ENCODE data around the gene CDCA3. TPM values are rescaled to one million over a fixed set of nuclear protein-coding genes. Genes with fewer than 3 reads are reported as not detected.
"Not testable (repeated sequence)": the region's sequence is repeated elsewhere in the genome, so short reads cannot be mapped to it uniquely, and the experiment has no call there.

The CDCA3 gene
- total RNA-seq, 5 donors from 2014 or later (not counting 1 experiment from before 2014, with no cell fraction given): 1.1 to 2.7 (median 2.0) TPM

DNA sequence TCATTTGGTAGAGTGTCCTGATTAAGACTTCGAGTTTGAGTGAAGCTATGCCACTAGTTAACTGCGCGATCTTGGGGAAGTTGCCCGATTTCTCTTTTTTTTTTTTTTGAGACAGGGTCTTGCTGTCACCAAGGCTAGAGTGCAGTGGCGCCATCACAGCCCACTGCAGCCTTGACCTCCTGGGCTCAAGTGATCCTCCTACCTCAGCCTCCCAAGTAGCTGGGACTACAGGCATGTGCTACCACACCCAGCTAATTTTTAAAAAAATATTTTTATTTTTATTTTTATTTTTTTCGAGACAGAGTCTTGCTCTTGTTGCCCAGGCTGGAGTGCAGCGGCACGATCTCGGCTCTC is 22.9 kb upstream of the CDCA3 start:
- H3K27ac ChIP-seq (ENCODE audit: low read length): peak overlapping the region; percentile 69
- 58% methylated on average over 7 of the region's 9 CpGs for WGBS (ENCODE audit: insufficient coverage)
- H3K9me3 Mint-ChIP-seq; H3K27me3 ChIP-seq (replicated peaks in 1 of 2; ENCODE audit: control insufficient read depth in 2 of 2, extremely low read depth in 1 of 2, insufficient read depth in 2 of 2, low read length in 1 of 2); ATAC-seq (replicated peaks in 1 of 4); H3K9me3 ChIP-seq; DNase-seq; H3K27me3 Mint-ChIP-seq: not testable (repeated sequence)
- Mint-ChIP-seq H3K4me1 (peaks cover 40 to 45% (median 42%) of the 10 kb centered on the region in 3 donors), H3K4me3 (peak overlapping the region; percentile 87 to 93 (median 89)), H3K36me3 (peaks cover 20% of the 10 kb centered on the region), H3K27ac (peak overlapping the region; percentile 85 to 87)
- ChIA-PET POLR2A (interaction anchor here (0.5 to 0.8 kb wide), 3 partner anchors 8 to 107 kb away, joined by 3 to 5 read pairs (median 4); no protein-coding TSS in a partner anchor), CTCF (interaction anchor here in 1 of 2 donors (1.9 to 3.3 kb wide), 3 partner anchors 17 to 144 kb away, joined by 9 to 58 read pairs (median 43); partner anchors contain the start of genes CDCA3, LPCAT3 and USP5)
- peaks cover 0 to 21% of the 10 kb centered on the region in 2 donors for H3K36me3 ChIP-seq (ENCODE audit: control insufficient read depth in 2 of 2, extremely low read depth in 1 of 2, insufficient read depth in 1 of 2, low read length in 1 of 2)
- H3K4me3 ChIP-seq (ENCODE audit: control insufficient read depth in 1 of 2, extremely low read depth in 1 of 2, low read length in 1 of 2): peak overlapping the region; percentile 58 to 85
- peaks cover 16 to 50% of the 10 kb centered on the region in 2 experiments for H3K4me1 ChIP-seq (ENCODE audit: control insufficient read depth in 1 of 2, extremely low read depth in 1 of 2, insufficient read depth in 2 of 2, low read length in 2 of 2)

DNA sequence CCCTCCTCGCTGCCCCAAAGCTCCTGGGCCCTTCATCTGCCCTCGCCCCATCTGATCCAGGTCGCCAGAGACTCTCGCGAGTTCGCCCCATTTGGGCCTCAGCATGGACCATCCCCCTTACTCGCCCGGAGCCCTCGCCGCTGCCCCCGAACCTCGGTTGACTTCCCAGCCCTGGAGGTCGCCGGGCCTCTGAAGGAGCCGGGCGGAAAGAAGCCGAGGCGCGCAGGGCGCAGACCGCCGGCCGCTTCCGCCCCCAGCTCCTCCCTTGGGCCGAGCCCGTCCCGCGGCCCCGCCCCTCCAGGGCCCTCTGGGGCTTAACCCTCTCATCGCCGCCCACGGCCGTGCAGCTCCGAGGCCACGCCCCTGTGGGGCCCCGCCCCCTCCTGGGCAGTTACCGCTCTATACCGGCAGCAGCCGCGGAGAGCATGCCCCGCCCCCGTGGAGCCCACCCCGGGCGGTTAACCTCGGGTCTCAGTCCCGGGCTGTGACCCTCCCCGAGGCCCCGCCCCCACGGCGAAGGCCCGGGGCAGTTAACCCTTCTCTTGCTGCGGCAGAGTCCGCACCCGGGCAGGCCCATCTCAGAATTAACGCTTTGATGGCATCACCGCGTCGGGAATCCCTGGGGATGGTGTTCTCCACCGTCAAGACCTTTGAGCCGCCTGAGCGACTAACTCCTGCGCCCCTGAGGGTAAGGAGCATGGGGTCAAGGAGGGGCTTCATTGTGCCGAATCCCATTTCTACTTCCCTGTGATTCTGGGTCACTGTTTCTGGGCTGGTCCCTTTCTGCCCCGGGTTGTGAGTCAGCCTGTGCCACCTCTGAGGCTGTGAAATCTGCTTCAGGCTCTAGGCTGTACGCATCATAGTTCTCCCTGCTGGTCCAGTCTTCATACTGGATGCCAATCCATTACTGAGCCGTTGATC is 22.3 kb upstream of the CDCA3 start, which contains the start of gene SPSB2:
SPSB2 (minus strand) TSS at position 210 of the 921 bp plus-strand sequence. CDS start 402 bp downstream, outside the sequence.
- Histone ChIP-seq H3K36me3 (ENCODE audit: control insufficient read depth in 2 of 2, extremely low read depth in 1 of 2, insufficient read depth in 1 of 2, low read length in 1 of 2) (peaks cover 0 to 21% of the 10 kb centered on the region in 2 donors), H3K27me3 (replicated peaks in 1 of 2; ENCODE audit: control insufficient read depth in 2 of 2, extremely low read depth in 1 of 2, insufficient read depth in 2 of 2, low read length in 1 of 2) (no peaks in the 10 kb centered on the region), H3K9me3 (no peaks in the 10 kb centered on the region), H3K4me3 (ENCODE audit: control insufficient read depth in 1 of 2, extremely low read depth in 1 of 2, low read length in 1 of 2) (peak within 1 kb of the TSS; percentile 77 to 94), H3K4me1 (ENCODE audit: control insufficient read depth in 1 of 2, extremely low read depth in 1 of 2, insufficient read depth in 2 of 2, low read length in 2 of 2) (peaks cover 19 to 56% of the 10 kb centered on the region in 2 experiments), H3K27ac (ENCODE audit: low read length) (peak within 1 kb of the TSS; percentile 69)
- peak; percentile 84 to 92 (median 86) for ATAC-seq (replicated peaks in 1 of 4)
- peak within 1 kb of the TSS; percentile 88 to 90 for H3K27ac Mint-ChIP-seq
- WGBS (ENCODE audit: insufficient coverage): under 1% methylated on average over 61 of the region's 66 CpGs
- peaks cover 23% of the 10 kb centered on the region for H3K36me3 Mint-ChIP-seq
- H3K27me3 Mint-ChIP-seq: no peaks in the 10 kb centered on the region
- peak; percentile 95 to 100 (median 98) for DNase-seq
- CTCF ChIA-PET: interaction anchor here (0.6 to 4.7 kb wide), 34 partner anchors 9 to 332 kb away, joined by 3 to 58 read pairs (median 4); partner anchors contain the start of genes LPCAT3 (in 2 of the 2), C12orf57 (in 1 of the 2), C1RL (in 1 of the 2) and CDCA3 (in 1 of the 2)
- peaks cover 46 to 51% (median 48%) of the 10 kb centered on the region in 3 donors for H3K4me1 Mint-ChIP-seq
- H3K9me3 Mint-ChIP-seq: no peaks in the 10 kb centered on the region
- POLR2A ChIA-PET: interaction anchor here (0.5 to 1.8 kb wide), 10 partner anchors 8 to 313 kb away, joined by 3 to 11 read pairs (median 3); partner anchors contain the start of genes C12orf57 (in 1 of the 2), CDCA3 (in 1 of the 2), RNU7-1 (in 1 of the 2) and USP5 (in 1 of the 2)
- peak within 1 kb of the TSS; percentile 87 to 93 (median 89) for H3K4me3 Mint-ChIP-seq

DNA sequence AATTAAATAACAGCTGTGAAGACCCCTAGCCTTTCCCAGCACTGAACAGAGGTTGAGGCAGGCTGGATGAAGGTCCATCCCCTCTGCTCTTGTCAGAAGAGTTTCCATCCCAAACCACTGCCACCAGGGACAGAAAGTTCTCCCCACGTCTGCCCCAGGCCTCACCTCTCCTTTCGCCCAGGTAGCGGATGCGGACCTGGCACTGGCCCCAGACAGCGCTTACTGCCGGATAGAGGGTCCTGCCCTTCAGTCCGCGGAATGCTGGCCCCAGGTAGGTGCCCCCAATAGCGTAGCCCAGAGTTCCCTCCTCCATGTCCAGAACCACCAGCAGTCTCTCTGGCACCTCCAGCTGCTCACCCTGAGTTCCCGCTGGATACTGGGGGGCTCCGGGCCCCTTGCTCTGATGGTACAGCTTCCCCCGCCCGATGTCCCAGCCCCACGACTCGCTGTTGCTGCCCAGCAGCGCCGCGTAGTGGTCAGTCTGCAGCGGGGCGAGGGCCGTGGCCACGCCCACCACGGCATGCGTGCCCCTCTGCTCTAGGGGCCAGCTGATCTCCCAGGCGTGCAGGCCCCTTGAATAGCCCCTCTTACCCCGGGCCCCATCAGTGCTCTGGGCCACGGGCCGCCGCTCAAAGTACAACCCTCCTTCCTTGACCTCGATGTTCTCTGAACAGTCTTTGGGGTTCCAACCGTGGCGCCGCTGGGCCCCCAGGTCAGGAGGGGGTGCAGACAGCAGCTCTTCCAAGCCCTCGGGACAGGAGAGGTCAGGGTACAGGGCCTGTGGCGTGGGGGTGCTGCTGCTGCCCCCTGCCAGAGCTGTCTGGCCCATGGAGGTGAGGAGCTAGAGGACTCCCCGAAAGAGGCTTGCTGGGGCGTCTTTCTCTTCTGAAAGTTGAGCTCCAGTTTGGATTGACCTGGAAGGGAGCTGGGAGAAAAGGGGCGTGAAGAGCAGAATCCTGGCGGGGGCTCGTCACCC is 21.3 kb upstream of the CDCA3 start:
- CTCF ChIA-PET: interaction anchor here (0.5 to 4.7 kb wide), 42 partner anchors 10 to 1211 kb away, joined by 3 to 58 read pairs (median 4); partner anchors contain the start of genes LPCAT3 (in 2 of the 2), C12orf57 (in 1 of the 2), C1RL (in 1 of the 2) and CDCA3 (in 1 of the 2)
- POLR2A ChIA-PET: interaction anchor here (0.5 to 1.8 kb wide), 9 partner anchors 9 to 314 kb away, joined by 3 to 11 read pairs (median 3); partner anchors contain the start of genes C12orf57 (in 1 of the 2), CDCA3 (in 1 of the 2), RNU7-1 (in 1 of the 2) and USP5 (in 1 of the 2)

DNA sequence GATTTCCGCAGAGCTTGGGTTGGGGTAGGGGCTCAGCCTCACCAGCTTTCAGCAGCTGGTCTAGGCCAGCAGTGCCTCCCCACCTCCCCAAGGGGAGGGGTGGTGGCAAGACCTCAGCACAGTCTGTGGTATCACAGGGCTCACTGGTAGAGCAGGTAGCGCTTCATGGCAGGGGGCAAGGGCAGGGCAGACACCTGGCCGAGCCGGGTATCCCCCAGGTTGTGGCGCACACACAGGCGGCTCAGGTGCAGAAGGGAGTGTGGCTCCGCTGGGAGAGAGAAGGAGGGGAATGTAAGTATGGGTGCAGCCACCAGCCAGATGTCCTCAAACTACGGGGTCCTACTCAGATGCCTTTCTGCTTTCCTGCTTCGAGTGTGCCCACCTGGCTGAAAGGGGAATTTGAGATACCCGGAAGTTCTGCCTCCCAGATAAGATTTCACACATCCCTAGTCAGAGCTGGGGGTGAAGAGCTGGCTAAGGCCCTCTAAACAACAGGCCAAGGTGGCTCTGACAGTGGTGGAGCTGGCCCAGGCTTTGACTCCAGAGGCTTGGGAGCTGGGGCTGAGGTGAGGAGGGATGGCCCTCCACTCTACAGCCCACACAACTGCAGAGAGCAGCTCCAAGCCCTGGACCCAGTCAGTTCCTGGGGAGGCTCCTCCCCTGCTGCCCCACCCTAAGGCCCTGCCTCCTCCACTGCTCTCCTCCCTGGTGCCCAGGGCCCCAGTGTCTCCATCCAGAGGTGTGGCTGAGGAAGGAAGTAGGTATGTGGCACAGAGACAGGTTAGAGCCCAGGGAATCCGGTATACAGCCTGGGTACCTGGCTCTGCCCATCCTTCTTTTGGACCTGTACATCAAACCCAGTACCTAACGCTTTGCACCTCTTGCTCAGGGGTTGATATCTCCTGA is 20.2 kb upstream of the CDCA3 start:
- H3K4me1 Mint-ChIP-seq: peaks cover 52 to 63% (median 59%) of the 10 kb centered on the region in 3 donors
- no peak overlapping the region for H3K27ac ChIP-seq (ENCODE audit: low read length)
- no peaks in the 10 kb centered on the region for H3K27me3 Mint-ChIP-seq
- no peaks in the 10 kb centered on the region for H3K9me3 Mint-ChIP-seq
- H3K9me3 ChIP-seq: no peaks in the 10 kb centered on the region
- ChIA-PET CTCF (interaction anchor here (0.7 to 4.7 kb wide), 16 partner anchors 16 to 256 kb away, joined by 3 to 58 read pairs (median 5); partner anchors contain the start of genes C12orf57 (in 1 of the 2), CDCA3 (in 1 of the 2), ENO2 (in 1 of the 2) and MLF2 (in 1 of the 2)), POLR2A (interaction anchor here in 1 of 2 donors (0.5 kb wide), 1 partner anchor 115 kb away, joined by 3 read pairs; no protein-coding TSS in a partner anchor)
- peak overlapping the region; percentile 77 to 94 for H3K4me3 ChIP-seq (ENCODE audit: control insufficient read depth in 1 of 2, extremely low read depth in 1 of 2, low read length in 1 of 2)
- peak overlapping the region; percentile 89 to 90 for H3K27ac Mint-ChIP-seq
- no peak for ATAC-seq (replicated peaks in 1 of 4)
- WGBS (ENCODE audit: insufficient coverage): 87% methylated on average over 8 of the region's 12 CpGs
- H3K4me1 ChIP-seq (ENCODE audit: control insufficient read depth in 1 of 2, extremely low read depth in 1 of 2, insufficient read depth in 2 of 2, low read length in 2 of 2): peaks cover 20 to 69% of the 10 kb centered on the region in 2 experiments
- peaks cover 19% of the 10 kb centered on the region for H3K36me3 Mint-ChIP-seq
- peaks cover 0 to 21% of the 10 kb centered on the region in 2 donors for H3K36me3 ChIP-seq (ENCODE audit: control insufficient read depth in 2 of 2, extremely low read depth in 1 of 2, insufficient read depth in 1 of 2, low read length in 1 of 2)
- DNase-seq: peak in 5 of 35 experiments; percentile 14 to 35 (median 23)
- peak overlapping the region; percentile 87 to 93 (median 89) for H3K4me3 Mint-ChIP-seq
- no peaks in the 10 kb centered on the region for H3K27me3 ChIP-seq (replicated peaks in 1 of 2; ENCODE audit: control insufficient read depth in 2 of 2, extremely low read depth in 1 of 2, insufficient read depth in 2 of 2, low read length in 1 of 2)

More for the DNA sequence above, 21.3 kb upstream of the CDCA3 start:
- Mint-ChIP-seq H3K36me3 (peaks cover 22% of the 10 kb centered on the region), H3K27ac (peak overlapping the region; percentile 88 to 90), H3K27me3 (no peaks in the 10 kb centered on the region), H3K4me1 (peaks cover 49 to 56% (median 53%) of the 10 kb centered on the region in 3 donors), H3K9me3 (no peaks in the 10 kb centered on the region), H3K4me3 (peak overlapping the region; percentile 87 to 93 (median 89))
- WGBS (ENCODE audit: insufficient coverage): 2% methylated on average over 38 of the region's 40 CpGs
- Histone ChIP-seq H3K4me3 (ENCODE audit: control insufficient read depth in 1 of 2, extremely low read depth in 1 of 2, low read length in 1 of 2) (peak overlapping the region; percentile 77 to 94), H3K36me3 (ENCODE audit: control insufficient read depth in 2 of 2, extremely low read depth in 1 of 2, insufficient read depth in 1 of 2, low read length in 1 of 2) (peaks cover 0 to 21% of the 10 kb centered on the region in 2 donors), H3K9me3 (no peaks in the 10 kb centered on the region), H3K27ac (ENCODE audit: low read length) (peak overlapping the region; percentile 63), H3K4me1 (ENCODE audit: control insufficient read depth in 1 of 2, extremely low read depth in 1 of 2, insufficient read depth in 2 of 2, low read length in 2 of 2) (peaks cover 20 to 61% of the 10 kb centered on the region in 2 experiments), H3K27me3 (replicated peaks in 1 of 2; ENCODE audit: control insufficient read depth in 2 of 2, extremely low read depth in 1 of 2, insufficient read depth in 2 of 2, low read length in 1 of 2) (no peaks in the 10 kb centered on the region)
- DNase-seq (peak; percentile 55 to 91 (median 75)), ATAC-seq (replicated peaks in 1 of 4) (peak; percentile 38 to 46 (median 44))
